ENCODE results near the gene UBXN7.
"Not testable (repeated sequence)": the region's sequence is repeated elsewhere in the genome, so short reads cannot be mapped to it uniquely, and the experiment has no call there.

The UBXN7 gene

GRCh38 chr3:196351541-196351940, 80.7 kb downstream of the UBXN7 start:
- FAIRE-seq, result no peak

GRCh38 chr3:196350067-196350466, 82.2 kb downstream of the UBXN7 start:
- no peak for FAIRE-seq

GRCh38 chr3:196348698-196349097, 83.5 kb downstream of the UBXN7 start:
- no peak for FAIRE-seq

- no peak for FAIRE-seq
These were observed 87.6 kb downstream of the UBXN7 start for GRCh38 chr3:196344663-196345062.

GRCh38 chr3:196343917-196344316, 88.3 kb downstream of the UBXN7 start:
- not testable (repeated sequence) for FAIRE-seq

- FAIRE-seq, result no peak
These were observed 91.1 kb downstream of the UBXN7 start for GRCh38 chr3:196341137-196341536.

GRCh38 chr3:196340466-196340865, 91.8 kb downstream of the UBXN7 start:
- FAIRE-seq, result no peak

- no peak for FAIRE-seq
These were observed 92.6 kb downstream of the UBXN7 start for GRCh38 chr3:196339493-196340254.

- FAIRE-seq, result no peak
These were observed 93.2 kb downstream of the UBXN7 start for GRCh38 chr3:196339044-196339443.

- FAIRE-seq, result no peak
These were observed 95.7 kb downstream of the UBXN7 start for GRCh38 chr3:196336319-196337145.

GRCh38 chr3:196335503-196335948, 96.7 kb downstream of the UBXN7 start:
- no peak for FAIRE-seq

GRCh38 chr3:196334982-196335381, 97.2 kb downstream of the UBXN7 start:
- FAIRE-seq, result no peak

GRCh38 chr3:196332168-196332567, 100.1 kb downstream of the UBXN7 start:
- no peak for FAIRE-seq

GRCh38 chr3:196327405-196327804, 104.8 kb downstream of the UBXN7 start:
- no peak for FAIRE-seq

- no peak for FAIRE-seq
These were observed 105.3 kb downstream of the UBXN7 start for GRCh38 chr3:196326936-196327335.

- FAIRE-seq, result no peak
These were observed 108.5 kb downstream of the UBXN7 start for GRCh38 chr3:196323691-196324090.

GRCh38 chr3:196323016-196323415, 109.2 kb downstream of the UBXN7 start:
- FAIRE-seq, result no peak

- no peak for FAIRE-seq
These were observed 111.1 kb downstream of the UBXN7 start for GRCh38 chr3:196321162-196321561.

GRCh38 chr3:196320137-196320536, 112.1 kb downstream of the UBXN7 start:
- no peak for FAIRE-seq

GRCh38 chr3:196317687-196318467, 114.3 kb downstream of the UBXN7 start, which contains the start of gene DYNLT2B:
Gene DYNLT2B (minus strand): TSS chr3:196318240. CDS start chr3:196318152, 88 bp downstream.
- FAIRE-seq, result no peak

GRCh38 chr3:196316799-196317686, 115.2 kb downstream of the UBXN7 start:
- not testable (repeated sequence) for FAIRE-seq

GRCh38 chr3:196315821-196316220, 116.4 kb downstream of the UBXN7 start:
- FAIRE-seq, result no peak

All from G401.6 (cell line).